ENCODE results near the gene SLC35F6. TPM values are rescaled to one million over a fixed set of nuclear protein-coding genes. Genes with fewer than 3 reads are reported as not detected.
A peak's percentile ranks its signal among the peaks of the same experiment; 100 is the strongest.

SLC35F6 gene
- total RNA-seq, 2 experiments from 2014 or later: 4.2 to 4.6 TPM

DNA sequence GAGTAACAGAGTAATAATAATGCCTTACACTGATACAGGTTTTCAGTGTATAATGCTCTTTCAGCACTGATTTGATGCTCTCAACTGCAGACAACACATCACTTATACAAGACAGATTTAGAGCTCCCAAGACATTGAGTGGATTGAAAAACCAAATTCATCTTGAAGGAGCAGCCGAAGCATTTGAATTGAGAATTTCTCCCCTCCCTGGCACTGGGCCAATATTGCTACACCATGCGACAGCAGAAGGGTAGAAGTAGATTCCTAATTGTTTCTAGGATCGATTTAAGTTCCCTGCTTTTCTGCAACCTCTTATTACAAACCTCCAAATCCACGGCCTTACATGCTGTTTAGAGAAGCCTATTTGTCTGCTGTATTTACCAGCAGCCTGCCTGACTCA is 37.2 kb downstream of the SLC35F6 start:
- H3K4me3 Mint-ChIP-seq: no peak overlapping the region
- peaks cover 10% of the 10 kb centered on the region for H3K36me3 Mint-ChIP-seq (ENCODE audit: low read depth)
- DNase-seq (no peak), ATAC-seq (no peak)
- no peak overlapping the region for H3K27ac Mint-ChIP-seq
- no peaks in the 10 kb centered on the region for H3K27me3 Mint-ChIP-seq
- no peaks in the 10 kb centered on the region for H3K4me1 Mint-ChIP-seq (ENCODE audit: low read depth)
- CTCF ChIA-PET: no interaction called here
- TF ChIP-seq, protein P1, sequence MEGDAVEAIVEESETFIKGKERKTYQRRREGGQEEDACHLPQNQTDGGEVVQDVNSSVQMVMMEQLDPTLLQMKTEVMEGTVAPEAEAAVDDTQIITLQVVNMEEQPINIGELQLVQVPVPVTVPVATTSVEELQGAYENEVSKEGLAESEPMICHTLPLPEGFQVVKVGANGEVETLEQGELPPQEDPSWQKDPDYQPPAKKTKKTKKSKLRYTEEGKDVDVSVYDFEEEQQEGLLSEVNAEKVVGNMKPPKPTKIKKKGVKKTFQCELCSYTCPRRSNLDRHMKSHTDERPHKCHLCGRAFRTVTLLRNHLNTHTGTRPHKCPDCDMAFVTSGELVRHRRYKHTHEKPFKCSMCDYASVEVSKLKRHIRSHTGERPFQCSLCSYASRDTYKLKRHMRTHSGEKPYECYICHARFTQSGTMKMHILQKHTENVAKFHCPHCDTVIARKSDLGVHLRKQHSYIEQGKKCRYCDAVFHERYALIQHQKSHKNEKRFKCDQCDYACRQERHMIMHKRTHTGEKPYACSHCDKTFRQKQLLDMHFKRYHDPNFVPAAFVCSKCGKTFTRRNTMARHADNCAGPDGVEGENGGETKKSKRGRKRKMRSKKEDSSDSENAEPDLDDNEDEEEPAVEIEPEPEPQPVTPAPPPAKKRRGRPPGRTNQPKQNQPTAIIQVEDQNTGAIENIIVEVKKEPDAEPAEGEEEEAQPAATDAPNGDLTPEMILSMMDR (IDR thresholded peaks at IDR 0.05): no peak
- intact Hi-C loops (cut with micrococcal nuclease): no loop called here
- POLR2A ChIA-PET: no interaction called here
- no peaks in the 10 kb centered on the region for H3K9me3 Mint-ChIP-seq

GRCh38 chr2:26801796-26802195 is 37.7 kb downstream of the SLC35F6 start:
- TF ChIP-seq, protein P1 (IDR thresholded peaks at IDR 0.05): no peak
- ATAC-seq (no peak), DNase-seq (no peak)
- ChIA-PET CTCF (no interaction called here), POLR2A (no interaction called here)
- no peaks in the 10 kb centered on the region for H3K27me3 Mint-ChIP-seq
- H3K4me3 Mint-ChIP-seq: no peak overlapping the region
- no peak overlapping the region for H3K27ac Mint-ChIP-seq
- H3K36me3 Mint-ChIP-seq (ENCODE audit: low read depth): peaks cover 8% of the 10 kb centered on the region
- intact Hi-C loops (cut with micrococcal nuclease): no loop called here
- H3K9me3 Mint-ChIP-seq: no peaks in the 10 kb centered on the region
- H3K4me1 Mint-ChIP-seq (ENCODE audit: low read depth): no peaks in the 10 kb centered on the region

- Mint-ChIP-seq H3K36me3 (ENCODE audit: low read depth) (no peaks in the 10 kb centered on the region), H3K4me3 (no peak overlapping the region), H3K4me1 (ENCODE audit: low read depth) (peaks cover 13% of the 10 kb centered on the region), H3K27ac (no peak overlapping the region), H3K9me3 (no peaks in the 10 kb centered on the region), H3K27me3 (no peaks in the 10 kb centered on the region)
- POLR2A ChIA-PET: no interaction called here
- DNase-seq: no peak
- CTCF ChIA-PET: no interaction called here
- TF ChIP-seq, protein P1 (IDR thresholded peaks at IDR 0.05): no peak
- ATAC-seq: no peak
- intact Hi-C loops (cut with micrococcal nuclease): no loop called here
Measured at GRCh38 chr2:26805241-26805676, 41.2 kb downstream of the SLC35F6 start.

DNA sequence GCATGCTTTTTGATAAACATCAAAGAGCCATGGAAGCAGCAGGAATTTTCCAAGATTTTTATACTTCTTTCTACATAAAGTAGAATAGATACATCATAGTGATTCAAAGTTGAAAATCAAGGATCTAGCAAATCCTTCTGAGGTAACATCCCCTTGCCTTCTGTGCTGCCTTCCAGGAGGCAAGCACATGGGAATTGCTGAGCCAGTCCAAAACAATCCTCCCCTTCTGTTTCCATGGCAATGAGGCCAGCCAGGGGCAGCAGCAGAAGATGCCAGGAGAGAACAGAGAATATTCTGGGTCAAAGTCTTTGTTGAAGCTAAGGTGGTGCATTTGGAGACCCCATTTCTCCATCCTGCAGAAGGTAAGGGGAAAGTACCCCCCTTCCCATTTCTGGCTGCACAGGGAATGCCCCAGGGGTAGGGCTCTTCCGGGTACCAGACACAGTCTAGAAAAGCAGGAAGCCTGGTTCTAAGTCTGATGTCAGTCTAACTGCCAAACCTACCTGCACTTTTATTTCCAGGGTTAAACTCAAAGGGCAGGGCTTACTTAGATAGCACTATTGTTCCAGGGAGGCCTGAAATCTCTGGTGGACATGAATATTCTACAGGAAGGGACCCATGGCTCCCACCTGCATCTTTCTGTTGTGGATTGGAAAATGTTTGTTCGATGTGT is 43.8 kb downstream of the SLC35F6 start:
- ChIA-PET CTCF (interaction anchor here (2.0 kb wide), 1 partner anchor 38 kb away, joined by 7 read pairs; no protein-coding TSS in a partner anchor), POLR2A (no interaction called here)
- ATAC-seq (no peak), DNase-seq (no peak)
- H3K4me3 Mint-ChIP-seq: no peak overlapping the region
- H3K27me3 Mint-ChIP-seq: no peaks in the 10 kb centered on the region
- intact Hi-C loops (cut with micrococcal nuclease): no loop called here
- no peaks in the 10 kb centered on the region for H3K9me3 Mint-ChIP-seq
- H3K27ac Mint-ChIP-seq: no peak overlapping the region
- TF ChIP-seq, protein P1 (IDR thresholded peaks at IDR 0.05): no peak
- peaks cover 25% of the 10 kb centered on the region for H3K4me1 Mint-ChIP-seq (ENCODE audit: low read depth)
- no peaks in the 10 kb centered on the region for H3K36me3 Mint-ChIP-seq (ENCODE audit: low read depth)

- Mint-ChIP-seq H3K36me3 (ENCODE audit: low read depth) (no peaks in the 10 kb centered on the region), H3K27ac (no peak overlapping the region), H3K27me3 (no peaks in the 10 kb centered on the region), H3K4me3 (no peak overlapping the region), H3K9me3 (no peaks in the 10 kb centered on the region), H3K4me1 (ENCODE audit: low read depth) (peaks cover 25% of the 10 kb centered on the region)
- intact Hi-C loops (cut with micrococcal nuclease): no loop called here
- TF ChIP-seq, protein P1 (IDR thresholded peaks at IDR 0.05): no peak
- ATAC-seq: peak; percentile 62
- peak; percentile 25 for DNase-seq
- ChIA-PET POLR2A (no interaction called here), CTCF (interaction anchor here (1.3 to 2.0 kb wide), 2 partner anchors 37 to 113 kb away, joined by 3 to 7 read pairs; no protein-coding TSS in a partner anchor)
Measured at GRCh38 chr2:26809211-26809610, 45.1 kb downstream of the SLC35F6 start.
